IPS-18a (cell line): ENCODE measurements around the gene TRIM7.
"Not testable (repeated sequence)": the region's sequence is repeated elsewhere in the genome, so short reads cannot be mapped to it uniquely, and the experiment has no call there.

ENCODE experiments used
- H3K27ac ChIP-seq: one replicate; pipeline ENCODE4 v1.5.1; 2013; ENCODE audit warnings: low read length
- H3K27me3 ChIP-seq: one replicate; pipeline ENCODE4 v1.6.1; 2013; ENCODE audit warnings: mild to moderate bottlenecking, low read length; ENCODE audit not compliant: control insufficient read depth, insufficient read depth
- H3K36me3 ChIP-seq: one replicate; pipeline ENCODE4 v1.6.1; 2013; ENCODE audit warnings: low read depth, low read length; ENCODE audit not compliant: control insufficient read depth
- H3K4me1 ChIP-seq: one replicate; pipeline ENCODE4 v1.6.1; 2013; ENCODE audit warnings: low read depth, low read length; ENCODE audit not compliant: control insufficient read depth
- H3K4me3 ChIP-seq: one replicate; pipeline ENCODE4 v1.5.1; 2013; ENCODE audit warnings: low read length
- H3K9ac ChIP-seq: one replicate; pipeline ENCODE4 v1.6.1; 2013; ENCODE audit warnings: mild to moderate bottlenecking, low read length, moderate library complexity
- H3K9me3 ChIP-seq: one replicate; pipeline ENCODE4 v1.6.1; 2013; ENCODE audit warnings: low read depth, low read length; ENCODE audit not compliant: control insufficient read depth

TRIM7 gene

GRCh38 chr5:181161534-181162175, 43.3 kb downstream of the TRIM7 start:
- Histone ChIP-seq H3K27ac (no peak overlapping the region), H3K9ac (no peak overlapping the region)

GRCh38 chr5:181160755-181161533, 44.1 kb downstream of the TRIM7 start:
- not testable (repeated sequence) for H3K4me1 ChIP-seq, H3K4me3 ChIP-seq, H3K27ac ChIP-seq, H3K9me3 ChIP-seq, H3K9ac ChIP-seq, H3K36me3 ChIP-seq
- peaks cover 12% of the 10 kb centered on the region for H3K27me3 ChIP-seq

More at GRCh38 chr5:181161534-181162175, 43.3 kb downstream of the TRIM7 start:
- Histone ChIP-seq H3K4me3 (no peak overlapping the region), H3K9me3 (no peaks in the 10 kb centered on the region), H3K36me3 (no peaks in the 10 kb centered on the region), H3K27me3 (peaks cover 12% of the 10 kb centered on the region), H3K4me1 (peaks cover 3% of the 10 kb centered on the region)

GRCh38 chr5:181160152-181160754, 44.7 kb downstream of the TRIM7 start:
- Histone ChIP-seq H3K36me3 (no peaks in the 10 kb centered on the region), H3K27ac (peak overlapping the region; percentile 48), H3K4me1 (peaks cover 3% of the 10 kb centered on the region), H3K9me3 (no peaks in the 10 kb centered on the region), H3K9ac (peak overlapping the region; percentile 2), H3K27me3 (peaks cover 12% of the 10 kb centered on the region), H3K4me3 (no peak overlapping the region)

- Histone ChIP-seq H3K9me3 (no peaks in the 10 kb centered on the region), H3K27ac (no peak overlapping the region), H3K36me3 (no peaks in the 10 kb centered on the region), H3K27me3 (peaks cover 12% of the 10 kb centered on the region), H3K4me1 (peaks cover 3% of the 10 kb centered on the region), H3K9ac (peak overlapping the region; percentile 2), H3K4me3 (no peak overlapping the region)
Observed at GRCh38 chr5:181159286-181160151, 45.5 kb downstream of the TRIM7 start.

GRCh38 chr5:181158869-181159268, 46.1 kb downstream of the TRIM7 start:
- H3K9me3 ChIP-seq = no peaks in the 10 kb centered on the region

GRCh38 chr5:181156758-181157157, 48.2 kb downstream of the TRIM7 start:
- Histone ChIP-seq H3K4me3 (no peak overlapping the region), H3K9ac (no peak overlapping the region), H3K27ac (no peak overlapping the region), H3K27me3 (peaks cover 12% of the 10 kb centered on the region), H3K4me1 (peaks cover 3% of the 10 kb centered on the region), H3K9me3 (no peaks in the 10 kb centered on the region), H3K36me3 (no peaks in the 10 kb centered on the region)

More at GRCh38 chr5:181158869-181159268, 46.1 kb downstream of the TRIM7 start:
- peaks cover 3% of the 10 kb centered on the region for H3K4me1 ChIP-seq
- H3K27ac ChIP-seq = no peak overlapping the region
- H3K4me3 ChIP-seq = no peak overlapping the region
- no peaks in the 10 kb centered on the region for H3K36me3 ChIP-seq
- no peak overlapping the region for H3K9ac ChIP-seq
- H3K27me3 ChIP-seq = peaks cover 12% of the 10 kb centered on the region

- peaks cover 6% of the 10 kb centered on the region for H3K4me1 ChIP-seq
- no peak overlapping the region for H3K27ac ChIP-seq
- H3K36me3 ChIP-seq = no peaks in the 10 kb centered on the region
- no peaks in the 10 kb centered on the region for H3K9me3 ChIP-seq
- no peak overlapping the region for H3K9ac ChIP-seq
- H3K4me3 ChIP-seq = no peak overlapping the region
- H3K27me3 ChIP-seq = peaks cover 13% of the 10 kb centered on the region
Observed at GRCh38 chr5:181153814-181154213, 51.2 kb downstream of the TRIM7 start.

- Histone ChIP-seq H3K27me3 (peaks cover 13% of the 10 kb centered on the region), H3K4me3 (no peak overlapping the region), H3K36me3 (no peaks in the 10 kb centered on the region), H3K4me1 (peaks cover 6% of the 10 kb centered on the region), H3K27ac (no peak overlapping the region), H3K9me3 (no peaks in the 10 kb centered on the region), H3K9ac (no peak overlapping the region)
Observed at GRCh38 chr5:181152406-181152805, 52.6 kb downstream of the TRIM7 start.

- H3K9ac ChIP-seq = no peak overlapping the region
- H3K36me3 ChIP-seq = no peaks in the 10 kb centered on the region
- peaks cover 6% of the 10 kb centered on the region for H3K27me3 ChIP-seq
- H3K9me3 ChIP-seq = no peaks in the 10 kb centered on the region
- no peak overlapping the region for H3K4me3 ChIP-seq
- H3K27ac ChIP-seq = no peak overlapping the region
- H3K4me1 ChIP-seq = peaks cover 16% of the 10 kb centered on the region
Observed at GRCh38 chr5:181151146-181151545, 53.9 kb downstream of the TRIM7 start.

- no peaks in the 10 kb centered on the region for H3K9me3 ChIP-seq
- H3K27ac ChIP-seq = no peak overlapping the region
- H3K4me3 ChIP-seq = no peak overlapping the region
- H3K4me1 ChIP-seq = peaks cover 16% of the 10 kb centered on the region
- no peak overlapping the region for H3K9ac ChIP-seq
- peaks cover 6% of the 10 kb centered on the region for H3K27me3 ChIP-seq
- H3K36me3 ChIP-seq = no peaks in the 10 kb centered on the region
Observed at GRCh38 chr5:181149806-181150733, 54.9 kb downstream of the TRIM7 start.
